ENCODE measurements around the gene OR6F1. TPM values are rescaled to one million over a fixed set of nuclear protein-coding genes. Genes with fewer than 3 reads are reported as not detected.

OR6F1 gene
- total RNA-seq: not detected in 2 replicates

GRCh38 chr1:247716546-247716945, at the start of gene OR6F1:
TSS of gene OR6F1 (minus strand) at chr1:247716646. CDS start at chr1:247712755, 3,891 bp downstream.

DNA sequence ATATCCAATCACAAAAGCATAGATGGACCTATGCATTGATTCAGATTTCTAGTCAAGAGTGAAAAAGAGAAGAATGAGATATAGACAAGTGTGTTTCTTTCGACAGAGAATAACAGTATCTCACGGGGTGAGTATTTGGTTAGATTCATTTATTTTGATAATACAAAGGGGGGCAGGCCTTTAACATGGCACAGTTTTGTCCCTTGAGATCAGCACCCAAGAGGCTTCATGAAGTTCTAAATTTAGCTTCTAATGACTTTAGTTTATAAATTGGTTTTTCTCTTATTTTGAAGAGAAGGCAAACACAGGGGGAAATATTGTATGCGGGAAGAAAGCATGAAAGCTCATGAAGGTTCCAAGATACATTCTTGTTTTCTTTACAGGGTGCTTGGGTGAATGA, 44.0 kb upstream of the OR6F1 start, which contains the start of gene OR1C1:
TSS of gene OR1C1 (minus strand) at position 101 of the 400 bp plus-strand sequence. CDS start 2,150 bp downstream, outside the sequence.

GRCh38 chr1:247748041-247748440, 31.6 kb upstream of the OR6F1 start, which contains the start of gene OR14A2:
TSS of gene OR14A2 (minus strand) at chr1:247748141.

DNA sequence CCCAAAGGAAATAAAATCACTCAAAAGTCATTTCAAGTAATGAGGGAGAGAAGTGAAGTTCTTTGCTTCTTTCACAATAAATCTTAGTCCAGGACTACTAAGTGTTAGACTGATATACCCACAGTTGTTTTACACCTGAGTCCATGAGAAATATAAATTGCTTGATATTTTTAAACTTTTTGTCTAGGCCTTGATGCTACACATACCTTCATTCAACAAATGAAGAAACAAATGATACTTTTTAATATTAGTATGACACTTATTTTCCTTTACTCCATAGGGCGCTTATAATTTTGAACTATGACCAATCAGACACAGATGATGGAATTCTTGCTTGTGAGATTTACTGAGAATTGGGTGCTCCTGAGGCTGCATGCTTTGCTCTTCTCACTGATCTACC, 21.9 kb upstream of the OR6F1 start, which contains the start of gene OR14K1:
TSS of gene OR14K1 (plus strand) at position 301 of the 400 bp plus-strand sequence. CDS start at position 301, 0 bp downstream.

GRCh38 chr1:247679639-247680038, 36.8 kb downstream of the OR6F1 start, which contains the start of gene OR13G1:
TSS of gene OR13G1 (minus strand) at chr1:247679739. CDS start at chr1:247673041, 6,698 bp downstream.

Other genes with a start within 250 kb of the OR6F1 start
- gene OR2C3, start 180.2 kb downstream of the OR6F1 start, total RNA-seq: not detected in 2 replicates
- not detected in 2 replicates for gene GCSAML, start 167.5 kb downstream of the OR6F1 start, total RNA-seq
- gene OR2G2, start 128.3 kb downstream of the OR6F1 start, total RNA-seq: not detected in 2 replicates
- not detected in 2 replicates for gene OR2G3, start 111.1 kb downstream of the OR6F1 start, total RNA-seq
- not detected in 2 replicates for gene OR13G1, start 36.9 kb downstream of the OR6F1 start, total RNA-seq
- gene OR14K1, start 22.0 kb upstream of the OR6F1 start, total RNA-seq: not detected in 2 replicates
- gene OR14A2, start 31.5 kb upstream of the OR6F1 start, total RNA-seq: not detected in 2 replicates
- not detected in 2 replicates for gene OR1C1, start 43.9 kb upstream of the OR6F1 start, total RNA-seq
- not detected in 2 replicates for gene OR14A16, start 107.5 kb upstream of the OR6F1 start, total RNA-seq
- not detected in 2 replicates for gene OR11L1, start 125.2 kb upstream of the OR6F1 start, total RNA-seq
- 0.13 and 0.32 TPM in 2 replicates for gene TRIM58, start 140.5 kb upstream of the OR6F1 start, total RNA-seq
- gene OR2W3, start 178.9 kb upstream of the OR6F1 start, total RNA-seq: not detected in 2 replicates
- not detected in 2 replicates for gene OR2T8, start 203.6 kb upstream of the OR6F1 start, total RNA-seq
- gene OR2AJ1, start 208.2 kb upstream of the OR6F1 start, total RNA-seq: not detected in 2 replicates
- not detected in 2 replicates for gene OR2L8, start 232.2 kb upstream of the OR6F1 start, total RNA-seq
- gene OR2AK2, start 248.6 kb upstream of the OR6F1 start, total RNA-seq: not detected in 2 replicates